DND-41 (cell line): ENCODE data around the gene SUPT16H.

Experiments used
- ATAC-seq: fragments of 200-7000 bp; cut with Tn5 transposase; 3 replicates; pipeline ENCODE4 v1.9.1; 2021; ENCODE audit warnings: low read depth; ENCODE audit not compliant: insufficient read depth
- DNase-seq: peaks from one replicate; pipeline ENCODE4 v3.0.0-alpha.2; 2020
- H2AFZ ChIP-seq: 2 replicates; pipeline ENCODE4 v1.6.0; 2012; ENCODE audit warnings: low read depth, low read length
- H3K27ac ChIP-seq: 2 replicates; pipeline ENCODE4 v1.5.1; 2012; ENCODE audit warnings: low read length, inconsistent platforms
- H3K27me3 ChIP-seq: fragments of 200-600 bp; sonication (generic); 2 replicates; pipeline ENCODE4 v1.6.0; 2012; ENCODE audit warnings: low read length, mild to moderate bottlenecking, inconsistent platforms; ENCODE audit not compliant: insufficient read depth, poor library complexity
- H3K36me3 ChIP-seq: 2 replicates; pipeline ENCODE4 v1.5.1; 2012; ENCODE audit warnings: low read length, inconsistent platforms; ENCODE audit not compliant: insufficient read depth
- H3K4me1 ChIP-seq: 2 replicates; pipeline ENCODE4 v1.5.1; 2012; ENCODE audit warnings: mild to moderate bottlenecking, low read length; ENCODE audit not compliant: insufficient read depth
- H3K4me2 ChIP-seq: 2 replicates; pipeline ENCODE4 v1.6.0; 2012; ENCODE audit warnings: mild to moderate bottlenecking, moderate library complexity, low read length, inconsistent platforms; ENCODE audit not compliant: insufficient read depth
- H3K4me3 ChIP-seq, 2 experiments: fragments of 200-600 bp in 1 of 2; shearing (Covaris generic) in 1 of 2; 2 replicates each; pipeline ENCODE4 v1.5.1; 2012 to 2016; ENCODE audit warnings: inconsistent platforms in 2 of 2, low read length in 2 of 2, mild to moderate bottlenecking in 2 of 2, low read depth in 1 of 2, moderate library complexity in 1 of 2
- H3K79me2 ChIP-seq: 2 replicates; pipeline ENCODE4 v1.6.0; 2012; ENCODE audit warnings: low read length, inconsistent platforms; ENCODE audit not compliant: insufficient read depth
- H3K9ac ChIP-seq: 2 replicates; pipeline ENCODE4 v1.6.0; 2012; ENCODE audit warnings: low read depth, mild to moderate bottlenecking, inconsistent platforms, low read length, moderate library complexity
- H3K9me3 ChIP-seq: 2 replicates; pipeline ENCODE4 v1.5.1; 2012; ENCODE audit warnings: low read length, moderate library complexity, mild to moderate bottlenecking, inconsistent platforms; ENCODE audit not compliant: insufficient read depth, severe bottlenecking
- H4K20me1 ChIP-seq: 2 replicates; pipeline ENCODE4 v1.6.0; 2012; ENCODE audit warnings: low read length; ENCODE audit not compliant: insufficient read depth
- CTCF ChIP-seq: IDR thresholded peaks from 2 replicates; pipeline ENCODE4 v1.5.1; 2012; ENCODE audit warnings: borderline replicate concordance, low read length, moderate library complexity, mild to moderate bottlenecking; ENCODE audit not compliant: poor library complexity, severe bottlenecking; ENCODE audit errors: extremely low read depth
- EZH2 ChIP-seq: IDR thresholded peaks from 3 replicates; pipeline ENCODE4 v1.6.1; 2012; ENCODE audit warnings: borderline replicate concordance, low read depth, mild to moderate bottlenecking, moderate library complexity, low read length, inconsistent platforms; ENCODE audit not compliant: severe bottlenecking

The SUPT16H gene

GRCh38 chr14:21326972-21327371 lies 56.8 kb downstream of the SUPT16H start:
- Histone ChIP-seq H3K4me2 (no peak overlapping the region), H4K20me1 (no peaks in the 10 kb centered on the region), H3K4me3 (no peak overlapping the region), H3K9ac (no peak overlapping the region), H3K79me2 (no peaks in the 10 kb centered on the region), H3K36me3 (no peaks in the 10 kb centered on the region), H3K27ac (no peak overlapping the region), H2AFZ (no peak overlapping the region), H3K4me1 (no peaks in the 10 kb centered on the region), H3K27me3 (no peaks in the 10 kb centered on the region), H3K9me3 (no peaks in the 10 kb centered on the region)
- DNase-seq: no peak
- no peak for ATAC-seq
- TF ChIP-seq EZH2: no peak
- TF ChIP-seq CTCF: peak; percentile 24

- TF ChIP-seq EZH2 (no peak), CTCF (no peak)
- Histone ChIP-seq H4K20me1 (no peaks in the 10 kb centered on the region), H3K27ac (no peak overlapping the region), H3K27me3 (no peaks in the 10 kb centered on the region), H3K36me3 (no peaks in the 10 kb centered on the region), H3K9me3 (no peaks in the 10 kb centered on the region), H3K79me2 (no peaks in the 10 kb centered on the region), H2AFZ (no peak overlapping the region), H3K9ac (no peak overlapping the region), H3K4me2 (no peak overlapping the region), H3K4me1 (peaks cover 6% of the 10 kb centered on the region), H3K4me3 (no peak overlapping the region)
- no peak for DNase-seq
- no peak for ATAC-seq
Observed at GRCh38 chr14:21322716-21323115, 61.1 kb downstream of the SUPT16H start.

GRCh38 chr14:21320913-21321312 lies 62.9 kb downstream of the SUPT16H start:
- no peaks in the 10 kb centered on the region for H3K9me3 ChIP-seq
- no peak overlapping the region for H3K27ac ChIP-seq
- H3K9ac ChIP-seq: no peak overlapping the region
- no peaks in the 10 kb centered on the region for H4K20me1 ChIP-seq
- TF ChIP-seq CTCF (no peak), EZH2 (no peak)
- no peak overlapping the region for H3K4me3 ChIP-seq
- DNase-seq: no peak
- H3K4me2 ChIP-seq: no peak overlapping the region
- H3K27me3 ChIP-seq: no peaks in the 10 kb centered on the region
- no peaks in the 10 kb centered on the region for H3K79me2 ChIP-seq
- ATAC-seq: no peak
- no peaks in the 10 kb centered on the region for H3K36me3 ChIP-seq
- no peak overlapping the region for H2AFZ ChIP-seq
- H3K4me1 ChIP-seq: peaks cover 6% of the 10 kb centered on the region

- ATAC-seq (no peak), DNase-seq (no peak)
- no peaks in the 10 kb centered on the region for H3K27me3 ChIP-seq
- TF ChIP-seq EZH2 (no peak), CTCF (no peak)
- no peak overlapping the region for H3K9ac ChIP-seq
- peaks cover 6% of the 10 kb centered on the region for H3K4me1 ChIP-seq
- no peak overlapping the region for H3K4me3 ChIP-seq
- no peak overlapping the region for H2AFZ ChIP-seq
- H3K79me2 ChIP-seq: no peaks in the 10 kb centered on the region
- no peaks in the 10 kb centered on the region for H4K20me1 ChIP-seq
- no peaks in the 10 kb centered on the region for H3K9me3 ChIP-seq
- H3K36me3 ChIP-seq: no peaks in the 10 kb centered on the region
- no peak overlapping the region for H3K4me2 ChIP-seq
- no peak overlapping the region for H3K27ac ChIP-seq
Observed at GRCh38 chr14:21317398-21317797, 66.4 kb downstream of the SUPT16H start.
